HepG2 (cell line): ENCODE results near the gene FAM174C. TPM values are rescaled to one million over a fixed set of nuclear protein-coding genes. Genes with fewer than 3 reads are reported as not detected.

ENCODE experiments used
- CBFB ChIP-seq: sonication (generic); formaldehyde crosslinking; IDR thresholded peaks from 2 replicates; pipeline ENCODE4 v1.4.0; 2020; ENCODE audit warnings: missing genetic modification reagents
- DPF2 ChIP-seq: sonication (generic); formaldehyde crosslinking; IDR thresholded peaks from 2 replicates; pipeline ENCODE4 v1.4.0; 2020; ENCODE audit warnings: mild to moderate bottlenecking, low read depth, missing genetic modification reagents, borderline replicate concordance
- FOXC1 ChIP-seq: sonication (generic); formaldehyde crosslinking; IDR thresholded peaks from 2 replicates; pipeline ENCODE4 v1.8.0; 2022; ENCODE audit warnings: mild to moderate bottlenecking, missing genetic modification reagents, borderline replicate concordance
- SNAPC2 ChIP-seq: sonication (generic); formaldehyde crosslinking; IDR thresholded peaks from 2 replicates; pipeline ENCODE4 v1.8.1; 2022; ENCODE audit warnings: mild to moderate bottlenecking, missing genetic modification reagents
- SOX6 ChIP-seq, 2 experiments: fragments of 450-650 bp in 1 of 2; sonication (generic) in 1 of 2; formaldehyde crosslinking in 1 of 2; IDR thresholded peaks; 2 replicates each; pipeline versions ENCODE4 v1.4.0 to v1.6.1; 2017 to 2020; ENCODE audit warnings: antibody characterized with exemption in 1 of 2, mild to moderate bottlenecking in 1 of 2, missing genetic modification reagents in 1 of 2
- SRSF4 ChIP-seq: fragments of 200-400 bp; formaldehyde crosslinking; IDR thresholded peaks from one replicate; pipeline ENCODE4 v1.6.1; 2018; ENCODE audit warnings: mild to moderate bottlenecking, low read depth, low read length, moderate library complexity; ENCODE audit not compliant: poor library complexity, severe bottlenecking
- TRIM24 ChIP-seq: sonication (generic); formaldehyde crosslinking; IDR thresholded peaks from 2 replicates; pipeline ENCODE4 v1.8.0; 2022; ENCODE audit warnings: mild to moderate bottlenecking, missing genetic modification reagents
- ZFP1 ChIP-seq: IDR thresholded peaks from 2 replicates; pipeline ENCODE4 v1.6.1; 2016
- ZFP36L2 ChIP-seq: sonication (generic); formaldehyde crosslinking; IDR thresholded peaks from 2 replicates; pipeline ENCODE4 v1.4.0; 2020; ENCODE audit warnings: missing genetic modification reagents
- ZFP62 ChIP-seq: sonication (generic); formaldehyde crosslinking; IDR thresholded peaks from 2 replicates; pipeline ENCODE4 v1.4.0; 2020; ENCODE audit warnings: missing genetic modification reagents
- ZMYM4 ChIP-seq: sonication (generic); formaldehyde crosslinking; IDR thresholded peaks from 2 replicates; pipeline ENCODE4 v1.8.1; 2023; ENCODE audit warnings: mild to moderate bottlenecking, missing genetic modification reagents
- ZNF260 ChIP-seq: sonication (generic); formaldehyde crosslinking; IDR thresholded peaks from 2 replicates; pipeline ENCODE4 v1.4.0; 2020; ENCODE audit warnings: missing genetic modification reagents, low read depth, mild to moderate bottlenecking, borderline replicate concordance
- ZNF280B ChIP-seq: sonication (generic); formaldehyde crosslinking; IDR thresholded peaks from 2 replicates; pipeline ENCODE4 v1.5.0; 2020; ENCODE audit warnings: missing genetic modification reagents, mild to moderate bottlenecking, borderline replicate concordance
- ZNF639 ChIP-seq: conservative IDR thresholded peaks from 2 replicates; pipeline ENCODE4 v1.6.1; 2018; ENCODE audit warnings: missing genetic modification reagents
- ZNF776 ChIP-seq: sonication (generic); formaldehyde crosslinking; IDR thresholded peaks from 2 replicates; pipeline ENCODE4 v1.4.0; 2020; ENCODE audit warnings: mild to moderate bottlenecking, missing genetic modification reagents
- ZNF788 ChIP-seq: sonication (generic); formaldehyde crosslinking; IDR thresholded peaks from 2 replicates; pipeline ENCODE4 v1.5.0; 2020; ENCODE audit warnings: mild to moderate bottlenecking, missing genetic modification reagents, borderline replicate concordance
- polyA plus RNA-seq, 8 experiments: library from polyadenylated mRNA; depleted of rRNA in 3 of 8; stranded (reverse) in 7 of 8; unstranded in 1 of 8; fragments of >200 nt; fragmentation: Illumina TruSeq in 4 of 8; extraction: Trizol in 4 of 8; gene quantifications; 2 replicates each; pipeline versions ENCODE4 v1.2.1 to v1.2.3, GENCODE V29; 2011 to 2016; ENCODE audit warnings: low read depth in 4 of 8, missing spikeins in 1 of 8, mixed read lengths in 1 of 8; ENCODE audit not compliant: insufficient read depth in 1 of 8
- total RNA-seq, 5 experiments: library from RNA; depleted of rRNA; stranded (reverse); fragments of >200 nt; fragmentation: Illumina TruSeq; extraction: Trizol; gene quantifications; 2 replicates each; pipeline ENCODE4 v1.2.3, GENCODE V29; 2016; ENCODE audit warnings: low read depth in 1 of 5
- TF ChIP-seq, protein P1 (sequence below): sonication (generic); formaldehyde crosslinking; IDR thresholded peaks from 2 replicates; pipeline ENCODE4 v1.4.0; 2020; ENCODE audit warnings: missing genetic modification reagents
- TF ChIP-seq, protein P2 (sequence below): IDR thresholded peaks from 2 replicates; pipeline ENCODE4 v1.6.1; 2016; ENCODE audit warnings: missing compliant biosample characterization, missing genetic modification reagents, borderline replicate concordance

FAM174C gene
- total and polyA plus RNA-seq, 2 of the 13 experiments (the other 11 are each of a cell fraction or from before 2014, with no cell fraction given), result 19.5 to 31.3 TPM

DNA sequence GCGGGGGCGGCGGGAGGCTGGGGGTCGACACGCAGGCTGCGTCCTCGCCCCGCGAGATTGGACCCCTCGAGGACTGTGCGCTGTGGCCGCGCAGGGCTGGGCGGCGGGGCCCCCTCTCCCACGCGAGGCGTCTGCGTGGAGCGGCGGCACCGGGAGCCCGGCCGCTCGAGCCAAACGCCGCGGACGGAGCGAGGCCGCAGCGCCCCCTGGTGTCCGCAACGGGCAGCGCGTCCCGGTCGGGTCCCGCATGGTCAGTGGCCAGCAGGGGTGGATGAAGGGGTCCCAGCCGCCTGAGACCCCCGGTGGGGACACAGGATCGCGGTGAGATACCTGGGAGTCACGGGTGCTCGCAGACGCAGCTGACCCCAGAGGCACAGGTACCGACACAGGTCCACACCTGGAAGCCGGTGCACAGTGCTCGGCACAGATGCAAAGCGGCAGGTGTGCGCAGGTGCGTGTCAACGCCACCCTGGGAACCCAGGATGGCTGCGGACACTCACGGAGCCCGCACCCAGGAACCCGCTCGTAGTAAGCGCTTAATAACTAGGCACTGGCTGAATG, 8.3 kb upstream of the FAM174C start (continued):
- TF ChIP-seq, protein P1, sequence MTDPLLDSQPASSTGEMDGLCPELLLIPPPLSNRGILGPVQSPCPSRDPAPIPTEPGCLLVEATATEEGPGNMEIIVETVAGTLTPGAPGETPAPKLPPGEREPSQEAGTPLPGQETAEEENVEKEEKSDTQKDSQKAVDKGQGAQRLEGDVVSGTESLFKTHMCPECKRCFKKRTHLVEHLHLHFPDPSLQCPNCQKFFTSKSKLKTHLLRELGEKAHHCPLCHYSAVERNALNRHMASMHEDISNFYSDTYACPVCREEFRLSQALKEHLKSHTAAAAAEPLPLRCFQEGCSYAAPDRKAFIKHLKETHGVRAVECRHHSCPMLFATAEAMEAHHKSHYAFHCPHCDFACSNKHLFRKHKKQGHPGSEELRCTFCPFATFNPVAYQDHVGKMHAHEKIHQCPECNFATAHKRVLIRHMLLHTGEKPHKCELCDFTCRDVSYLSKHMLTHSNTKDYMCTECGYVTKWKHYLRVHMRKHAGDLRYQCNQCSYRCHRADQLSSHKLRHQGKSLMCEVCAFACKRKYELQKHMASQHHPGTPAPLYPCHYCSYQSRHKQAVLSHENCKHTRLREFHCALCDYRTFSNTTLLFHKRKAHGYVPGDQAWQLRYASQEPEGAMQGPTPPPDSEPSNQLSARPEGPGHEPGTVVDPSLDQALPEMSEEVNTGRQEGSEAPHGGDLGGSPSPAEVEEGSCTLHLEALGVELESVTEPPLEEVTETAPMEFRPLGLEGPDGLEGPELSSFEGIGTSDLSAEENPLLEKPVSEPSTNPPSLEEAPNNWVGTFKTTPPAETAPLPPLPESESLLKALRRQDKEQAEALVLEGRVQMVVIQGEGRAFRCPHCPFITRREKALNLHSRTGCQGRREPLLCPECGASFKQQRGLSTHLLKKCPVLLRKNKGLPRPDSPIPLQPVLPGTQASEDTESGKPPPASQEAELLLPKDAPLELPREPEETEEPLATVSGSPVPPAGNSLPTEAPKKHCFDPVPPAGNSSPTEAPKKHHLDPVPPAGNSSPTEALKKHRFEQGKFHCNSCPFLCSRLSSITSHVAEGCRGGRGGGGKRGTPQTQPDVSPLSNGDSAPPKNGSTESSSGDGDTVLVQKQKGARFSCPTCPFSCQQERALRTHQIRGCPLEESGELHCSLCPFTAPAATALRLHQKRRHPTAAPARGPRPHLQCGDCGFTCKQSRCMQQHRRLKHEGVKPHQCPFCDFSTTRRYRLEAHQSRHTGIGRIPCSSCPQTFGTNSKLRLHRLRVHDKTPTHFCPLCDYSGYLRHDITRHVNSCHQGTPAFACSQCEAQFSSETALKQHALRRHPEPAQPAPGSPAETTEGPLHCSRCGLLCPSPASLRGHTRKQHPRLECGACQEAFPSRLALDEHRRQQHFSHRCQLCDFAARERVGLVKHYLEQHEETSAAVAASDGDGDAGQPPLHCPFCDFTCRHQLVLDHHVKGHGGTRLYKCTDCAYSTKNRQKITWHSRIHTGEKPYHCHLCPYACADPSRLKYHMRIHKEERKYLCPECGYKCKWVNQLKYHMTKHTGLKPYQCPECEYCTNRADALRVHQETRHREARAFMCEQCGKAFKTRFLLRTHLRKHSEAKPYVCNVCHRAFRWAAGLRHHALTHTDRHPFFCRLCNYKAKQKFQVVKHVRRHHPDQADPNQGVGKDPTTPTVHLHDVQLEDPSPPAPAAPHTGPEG, result no peak
- no peak for TF ChIP-seq FOXC1 (CRISPR knock-in tag)
- TF ChIP-seq ZNF788 (CRISPR knock-in tag), result no peak
- no peak for TF ChIP-seq ZMYM4 (CRISPR knock-in tag)
- peak; percentile 58; the same call in 1 of the 2 replicates for TF ChIP-seq ZNF776 (CRISPR knock-in tag)
- TF ChIP-seq ZNF280B (CRISPR knock-in tag), result no peak
- no peak for TF ChIP-seq SOX6 (IDR thresholded peaks at IDR 0.05)
- TF ChIP-seq SOX6 (CRISPR knock-in tag; IDR thresholded peaks at IDR 0.05), result 0 out of 2 replicates have a peak, but pooled peaks have one; percentile 22
- TF ChIP-seq ZNF260 (CRISPR knock-in tag), result no peak
- TF ChIP-seq, protein P2, sequence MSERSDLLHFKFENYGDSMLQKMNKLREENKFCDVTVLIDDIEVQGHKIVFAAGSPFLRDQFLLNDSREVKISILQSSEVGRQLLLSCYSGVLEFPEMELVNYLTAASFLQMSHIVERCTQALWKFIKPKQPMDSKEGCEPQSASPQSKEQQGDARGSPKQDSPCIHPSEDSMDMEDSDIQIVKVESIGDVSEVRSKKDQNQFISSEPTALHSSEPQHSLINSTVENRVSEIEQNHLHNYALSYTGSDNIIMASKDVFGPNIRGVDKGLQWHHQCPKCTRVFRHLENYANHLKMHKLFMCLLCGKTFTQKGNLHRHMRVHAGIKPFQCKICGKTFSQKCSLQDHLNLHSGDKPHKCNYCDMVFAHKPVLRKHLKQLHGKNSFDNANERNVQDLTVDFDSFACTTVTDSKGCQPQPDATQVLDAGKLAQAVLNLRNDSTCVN (CRISPR knock-in tag), result no peak
- TF ChIP-seq ZFP1 (CRISPR knock-in tag), result no peak
- TF ChIP-seq TRIM24 (CRISPR knock-in tag), result no peak
- no peak for TF ChIP-seq ZFP36L2 (CRISPR knock-in tag)
- no peak for TF ChIP-seq DPF2
- TF ChIP-seq SNAPC2 (CRISPR knock-in tag), result no peak
- no peak for TF ChIP-seq SRSF4
- peak; percentile 13; the same call in 1 of the 2 replicates for TF ChIP-seq ZFP62 (CRISPR knock-in tag)
- no peak for TF ChIP-seq CBFB (CRISPR knock-in tag)
- no peak for TF ChIP-seq ZNF639 (CRISPR knock-in tag)
